Progenitor cell of endocrine pancreas (in vitro differentiated cells): ENCODE results near the gene YLPM1. TPM values are rescaled to one million over a fixed set of nuclear protein-coding genes. Genes with fewer than 3 reads are reported as not detected.
A peak's percentile ranks its signal among the peaks of the same experiment; 100 is the strongest.

ENCODE experiments used
- DNase-seq: peaks from one replicate; pipeline ENCODE4 v3.0.0; 2021; ENCODE audit warnings: low spot score; ENCODE audit not compliant: unreplicated experiment
- H3K27ac Mint-ChIP-seq: 2 replicates; pipeline ENCODE4 v1.8.0; 2021; ENCODE audit warnings: mild to moderate bottlenecking, moderate library complexity, mixed read lengths
- H3K27me3 Mint-ChIP-seq: 2 replicates; pipeline ENCODE4 v1.8.0; 2021; ENCODE audit warnings: mixed read lengths
- H3K36me3 Mint-ChIP-seq: 2 replicates; pipeline ENCODE4 v1.8.0; 2022; ENCODE audit warnings: mixed read lengths; ENCODE audit not compliant: insufficient read depth
- H3K4me1 Mint-ChIP-seq: 2 replicates; pipeline ENCODE4 v1.8.0; 2021; ENCODE audit warnings: low read depth, mixed read lengths
- H3K4me3 Mint-ChIP-seq: 2 replicates; pipeline ENCODE4 v1.8.0; 2021; ENCODE audit warnings: low read depth, mild to moderate bottlenecking, moderate library complexity, mixed read lengths
- H3K9me3 Mint-ChIP-seq: 2 replicates; pipeline ENCODE4 v1.8.0; 2021; ENCODE audit warnings: low read depth, mixed read lengths
- CTCF ChIP-seq: fragments of 200-600 bp; sonication (generic); IDR thresholded peaks from one replicate; pipeline ENCODE4 v1.5.0; 2021; ENCODE audit warnings: antibody characterized with exemption, mild to moderate bottlenecking; ENCODE audit not compliant: unreplicated experiment
- total RNA-seq: library from RNA; stranded (reverse); gene quantifications from 2 replicates; pipeline ENCODE4 v1.2.1, GENCODE V29; 2021

The YLPM1 gene
- total RNA-seq, 1 donor from 2014 or later = 119 TPM

- H3K36me3 Mint-ChIP-seq = peaks cover 22% of the 10 kb centered on the region
- no peak overlapping the region for H3K4me3 Mint-ChIP-seq
- no peak for DNase-seq
- H3K27ac Mint-ChIP-seq = no peak overlapping the region
- H3K4me1 Mint-ChIP-seq = peaks cover 21% of the 10 kb centered on the region
- H3K9me3 Mint-ChIP-seq = no peaks in the 10 kb centered on the region
- H3K27me3 Mint-ChIP-seq = no peaks in the 10 kb centered on the region
- TF ChIP-seq CTCF = no peak
These were observed 61.9 kb downstream of the YLPM1 start for GRCh38 chr14:74824997-74825396.

- no peak for DNase-seq
- no peak overlapping the region for H3K4me3 Mint-ChIP-seq
- no peaks in the 10 kb centered on the region for H3K9me3 Mint-ChIP-seq
- TF ChIP-seq CTCF = no peak
- H3K36me3 Mint-ChIP-seq = peaks cover 24% of the 10 kb centered on the region
- no peak overlapping the region for H3K27ac Mint-ChIP-seq
- H3K27me3 Mint-ChIP-seq = no peaks in the 10 kb centered on the region
- H3K4me1 Mint-ChIP-seq = peaks cover 9% of the 10 kb centered on the region
These were observed 63.5 kb downstream of the YLPM1 start for GRCh38 chr14:74826574-74826973.

GRCh38 chr14:74829251-74829650, 66.1 kb downstream of the YLPM1 start:
- peak overlapping the region; percentile 47 for H3K27ac Mint-ChIP-seq
- peaks cover 5% of the 10 kb centered on the region for H3K4me1 Mint-ChIP-seq
- DNase-seq = no peak
- no peak overlapping the region for H3K4me3 Mint-ChIP-seq
- H3K27me3 Mint-ChIP-seq = no peaks in the 10 kb centered on the region
- H3K36me3 Mint-ChIP-seq = peaks cover 24% of the 10 kb centered on the region
- no peak for TF ChIP-seq CTCF
- H3K9me3 Mint-ChIP-seq = no peaks in the 10 kb centered on the region

- Mint-ChIP-seq H3K27ac (peak overlapping the region; percentile 82), H3K4me3 (no peak overlapping the region), H3K36me3 (peaks cover 26% of the 10 kb centered on the region), H3K9me3 (no peaks in the 10 kb centered on the region), H3K4me1 (peaks cover 9% of the 10 kb centered on the region), H3K27me3 (no peaks in the 10 kb centered on the region)
- DNase-seq = no peak
- no peak for TF ChIP-seq CTCF
These were observed 69.7 kb downstream of the YLPM1 start for GRCh38 chr14:74832849-74833248.

GRCh38 chr14:74834692-74835392, 71.7 kb downstream of the YLPM1 start:
- TF ChIP-seq CTCF = no peak
- no peak overlapping the region for H3K4me3 Mint-ChIP-seq
- peak overlapping the region; percentile 26 for H3K27ac Mint-ChIP-seq

More at GRCh38 chr14:74834692-74835392, 71.7 kb downstream of the YLPM1 start:
- peaks cover 9% of the 10 kb centered on the region for H3K4me1 Mint-ChIP-seq
- peaks cover 18% of the 10 kb centered on the region for H3K36me3 Mint-ChIP-seq
- no peak for DNase-seq
- H3K27me3 Mint-ChIP-seq = no peaks in the 10 kb centered on the region
- H3K9me3 Mint-ChIP-seq = no peaks in the 10 kb centered on the region
